Activated CD4-positive, CD25-positive, alpha-beta regulatory T cell (primary cell): Measurements from ENCODE around the gene HNRNPA2B1.

ENCODE experiments used
- DNase-seq, 4 experiments: peaks; one replicate each; lab custom pipeline; 2025; lab: John Stamatoyannopoulos, UW

Gene HNRNPA2B1

GRCh38 chr7:26145238-26145637 lies 55.3 kb downstream of the HNRNPA2B1 start:
- DNase-seq, result no peak

- DNase-seq, result no peak
These were observed 56.1 kb downstream of the HNRNPA2B1 start for GRCh38 chr7:26144184-26145080.

- DNase-seq, result no peak
These were observed 57.1 kb downstream of the HNRNPA2B1 start for GRCh38 chr7:26143298-26144048.

GRCh38 chr7:26141077-26141476 lies 59.5 kb downstream of the HNRNPA2B1 start:
- no peak for DNase-seq

- DNase-seq, result no peak
These were observed 60.2 kb downstream of the HNRNPA2B1 start for GRCh38 chr7:26140380-26140779.
